Astrocyte of the cerebellum (primary cell): ENCODE measurements around the gene IFNAR1.
"Not testable (repeated sequence)": the region's sequence is repeated elsewhere in the genome, so short reads cannot be mapped to it uniquely, and the experiment has no call there.

ENCODE experiments used
- DNase-seq: peaks from one replicate; pipeline ENCODE4 v3.0.0-alpha.2; 2011; ENCODE audit warnings: low read depth
- H3K4me3 ChIP-seq: 2 replicates; pipeline ENCODE4 v1.5.1; 2011; ENCODE audit warnings: mild to moderate bottlenecking, low read depth, low read length, moderate library complexity
- in situ Hi-C: cut with HindIII; loops from 2 replicates; pipeline ENCODE4 v1.10.0; 2017; ENCODE audit warnings: low sequenced_read_pairs
- TF ChIP-seq, protein P1 (sequence below): IDR thresholded peaks from 2 replicates; pipeline ENCODE4 v1.5.1; 2012; ENCODE audit warnings: low read length, low read depth, moderate library complexity, mild to moderate bottlenecking; ENCODE audit errors: missing control alignments

Gene IFNAR1

DNA sequence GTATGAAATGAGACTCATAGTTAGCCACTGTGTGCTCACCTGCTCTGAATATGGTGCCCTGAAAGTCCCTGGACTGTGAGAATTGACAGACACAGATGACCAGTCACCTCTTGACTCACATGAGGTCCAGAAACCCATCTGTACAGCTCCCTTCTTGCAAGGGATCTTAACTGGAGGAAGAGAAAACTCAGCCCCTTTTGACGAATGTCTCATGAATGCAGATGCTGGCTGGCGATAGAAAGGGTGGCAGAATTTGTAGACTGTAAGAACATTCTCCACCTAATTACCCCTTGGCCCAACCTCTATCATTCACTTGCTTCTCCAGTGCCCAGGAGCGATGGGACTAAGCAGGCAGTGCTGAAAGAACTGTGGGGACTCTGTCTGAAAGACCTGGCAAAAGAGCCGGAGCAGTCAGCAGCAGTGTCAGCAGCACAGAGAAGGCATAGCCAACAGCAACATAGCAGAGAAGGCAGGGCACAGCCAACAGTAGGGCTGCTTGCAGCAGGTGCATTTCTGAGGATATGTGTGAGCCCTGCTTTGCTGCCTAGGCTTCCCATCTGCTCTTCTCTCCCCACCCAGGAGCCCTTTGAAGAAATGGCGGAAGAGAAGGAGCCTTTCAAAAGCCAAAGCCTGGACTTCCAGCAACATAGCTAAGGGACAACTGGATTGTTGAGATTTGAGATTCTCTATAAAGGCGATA, 52.6 kb downstream of the IFNAR1 start:
- no peak overlapping the region for H3K4me3 ChIP-seq
- TF ChIP-seq, protein P1, sequence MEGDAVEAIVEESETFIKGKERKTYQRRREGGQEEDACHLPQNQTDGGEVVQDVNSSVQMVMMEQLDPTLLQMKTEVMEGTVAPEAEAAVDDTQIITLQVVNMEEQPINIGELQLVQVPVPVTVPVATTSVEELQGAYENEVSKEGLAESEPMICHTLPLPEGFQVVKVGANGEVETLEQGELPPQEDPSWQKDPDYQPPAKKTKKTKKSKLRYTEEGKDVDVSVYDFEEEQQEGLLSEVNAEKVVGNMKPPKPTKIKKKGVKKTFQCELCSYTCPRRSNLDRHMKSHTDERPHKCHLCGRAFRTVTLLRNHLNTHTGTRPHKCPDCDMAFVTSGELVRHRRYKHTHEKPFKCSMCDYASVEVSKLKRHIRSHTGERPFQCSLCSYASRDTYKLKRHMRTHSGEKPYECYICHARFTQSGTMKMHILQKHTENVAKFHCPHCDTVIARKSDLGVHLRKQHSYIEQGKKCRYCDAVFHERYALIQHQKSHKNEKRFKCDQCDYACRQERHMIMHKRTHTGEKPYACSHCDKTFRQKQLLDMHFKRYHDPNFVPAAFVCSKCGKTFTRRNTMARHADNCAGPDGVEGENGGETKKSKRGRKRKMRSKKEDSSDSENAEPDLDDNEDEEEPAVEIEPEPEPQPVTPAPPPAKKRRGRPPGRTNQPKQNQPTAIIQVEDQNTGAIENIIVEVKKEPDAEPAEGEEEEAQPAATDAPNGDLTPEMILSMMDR = no peak
- DNase-seq = no peak
- in situ Hi-C loops = no loop called here

DNA sequence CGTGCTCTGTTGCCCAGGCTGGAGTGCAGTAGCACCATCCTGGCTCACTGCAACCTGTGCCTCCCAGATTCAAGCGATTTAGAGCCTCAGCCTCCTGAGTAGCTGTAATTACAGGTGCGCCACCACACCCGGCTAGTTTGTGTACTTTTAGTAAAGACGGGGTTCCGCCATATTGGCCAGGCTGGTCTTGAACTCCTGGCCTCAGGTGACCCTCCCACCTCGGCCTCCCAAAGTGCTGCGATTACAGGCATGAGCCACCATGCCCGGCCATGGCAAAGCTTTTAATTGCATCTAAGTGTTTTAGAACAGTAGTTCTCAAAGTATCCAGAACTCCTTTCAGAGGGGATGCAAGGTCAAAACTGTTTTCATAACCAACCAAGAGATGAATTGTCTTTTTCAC, 53.3 kb downstream of the IFNAR1 start:
- in situ Hi-C loops = no loop called here
- TF ChIP-seq, protein P1 = no peak
- H3K4me3 ChIP-seq = no peak overlapping the region
- no peak for DNase-seq

DNA sequence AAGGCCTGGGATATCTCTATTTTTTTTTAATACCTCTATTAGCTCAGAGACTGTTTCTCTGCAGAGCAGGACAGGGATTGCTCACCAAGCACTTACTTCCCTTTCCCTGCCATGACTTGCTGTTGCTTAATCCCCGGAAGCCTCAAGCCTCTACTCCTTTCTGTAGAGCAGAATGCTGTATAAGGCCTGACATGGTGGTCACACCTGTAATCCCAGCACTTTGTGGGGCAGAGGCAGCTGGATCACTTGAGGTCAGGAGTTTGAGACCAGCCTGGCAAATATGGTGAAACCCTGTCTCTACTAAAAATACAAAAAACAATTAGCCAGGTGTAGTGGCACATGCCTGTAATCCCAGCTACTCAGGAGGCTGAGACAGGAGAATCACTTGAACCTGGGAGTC, 55.2 kb downstream of the IFNAR1 start:
- in situ Hi-C loops, H3K4me3 ChIP-seq, DNase-seq: not testable (repeated sequence)

DNA sequence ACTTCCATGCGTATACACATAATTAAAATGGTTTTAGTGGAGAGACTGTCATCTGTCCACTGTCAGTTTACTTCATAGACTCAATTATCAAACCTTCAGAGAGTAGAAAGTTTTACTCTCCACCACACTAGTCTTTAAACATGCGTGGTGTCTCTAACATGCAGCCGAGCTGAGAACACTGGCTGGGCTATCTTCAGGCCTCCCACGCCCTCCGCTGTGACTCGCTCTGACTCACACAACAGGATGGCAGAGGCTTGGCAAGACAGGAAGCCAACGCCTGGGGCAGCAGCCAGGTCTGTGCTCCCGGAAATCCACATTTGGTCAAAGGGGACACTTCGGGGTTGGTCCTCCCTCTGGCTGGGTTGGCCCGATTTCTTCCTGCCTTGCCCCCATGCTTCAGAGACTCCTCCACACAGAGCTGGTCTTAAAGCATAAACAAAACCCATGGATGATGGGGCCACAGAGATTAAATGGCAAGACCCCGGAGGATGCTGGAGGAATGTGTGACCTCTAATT, 55.8 kb downstream of the IFNAR1 start:
- TF ChIP-seq, protein P1 = no peak
- in situ Hi-C loops = no loop called here
- H3K4me3 ChIP-seq = no peak overlapping the region

DNA sequence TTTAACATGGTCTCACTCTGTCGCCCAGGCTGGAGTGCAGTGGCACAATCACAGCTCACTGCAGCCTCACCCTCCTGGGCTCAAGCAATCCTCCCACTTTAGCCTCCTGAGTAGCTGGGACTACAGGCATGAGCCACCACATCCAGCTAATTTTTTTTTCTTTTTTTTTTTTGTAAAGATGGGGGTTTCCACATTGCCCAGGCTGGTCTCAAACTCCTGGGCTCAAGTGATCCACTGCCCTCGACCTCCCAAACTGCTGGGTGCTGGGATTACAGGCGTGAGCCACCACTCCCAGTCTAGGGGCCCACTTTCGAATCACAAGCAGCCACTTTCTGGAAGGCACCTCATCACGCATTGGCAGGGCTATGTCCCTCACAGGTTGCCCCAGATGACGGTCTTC, 56.6 kb downstream of the IFNAR1 start:
- DNase-seq, in situ Hi-C loops, H3K4me3 ChIP-seq: not testable (repeated sequence)

More for the DNA sequence above, 55.8 kb downstream of the IFNAR1 start:
- peak; percentile 76 for DNase-seq

DNA sequence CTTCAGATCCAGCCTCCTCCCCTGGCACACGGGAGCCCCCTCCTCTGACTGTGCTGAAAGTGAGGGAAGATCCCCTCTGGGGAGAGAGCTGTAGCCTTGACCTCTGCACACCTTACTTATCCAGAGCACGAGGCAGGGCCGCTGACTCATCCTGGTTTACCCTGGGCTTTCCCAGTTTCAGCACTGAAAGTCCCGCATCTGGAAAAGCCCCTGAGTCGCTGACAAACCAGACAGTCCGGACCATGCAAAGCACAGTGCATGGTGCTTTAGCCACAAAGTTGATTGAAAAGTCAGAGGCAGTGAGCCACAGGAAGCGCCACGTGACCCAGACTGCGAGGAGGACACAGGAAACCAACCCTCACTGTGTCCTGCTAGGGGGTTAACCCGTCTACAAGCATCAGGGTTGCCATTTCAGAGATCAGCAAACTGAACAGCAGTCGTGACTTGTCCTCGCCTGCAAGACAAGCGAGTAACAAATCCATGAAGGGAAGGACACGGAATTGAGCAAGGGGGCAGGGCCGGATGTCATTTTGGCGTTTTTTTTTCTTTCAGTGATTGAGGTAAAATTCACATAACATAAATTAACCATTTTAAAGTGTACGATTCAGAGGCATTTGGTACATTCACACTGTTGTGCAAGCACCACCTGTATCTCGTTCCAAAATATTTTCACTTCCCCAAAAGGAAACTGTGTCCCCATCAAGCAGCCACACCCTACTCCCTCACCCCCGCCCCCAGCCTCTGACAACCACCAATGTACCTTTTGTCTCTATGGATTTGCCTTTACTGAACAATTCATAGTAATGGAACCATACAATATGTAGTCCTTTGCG, 58.5 kb downstream of the IFNAR1 start:
- TF ChIP-seq, protein P1 = no peak
- H3K4me3 ChIP-seq = no peak overlapping the region
- no peak for DNase-seq
- in situ Hi-C loops = no loop called here

DNA sequence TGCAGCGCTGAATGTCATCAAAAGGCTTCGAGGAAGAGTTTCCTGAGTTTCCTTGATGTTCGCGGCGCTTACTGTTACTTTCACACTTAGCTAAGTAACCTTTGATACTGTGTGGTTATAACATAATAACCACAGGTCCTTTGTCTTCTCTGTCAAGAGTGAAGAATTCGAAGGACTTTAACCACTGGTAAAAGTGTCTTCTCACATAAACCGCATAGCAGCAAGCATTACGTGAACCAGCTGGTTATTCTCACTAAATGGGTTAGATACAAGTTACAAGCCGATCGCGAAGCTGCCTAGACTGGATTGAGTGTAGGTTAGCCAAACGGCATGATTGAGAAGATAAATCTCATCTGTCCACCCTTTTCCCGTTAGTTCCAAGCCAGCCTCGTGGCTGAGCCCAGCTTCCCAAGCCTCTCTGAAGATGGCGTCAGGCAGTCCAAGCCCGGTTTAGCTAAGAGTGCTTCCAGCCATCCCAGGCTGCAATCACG, 60.1 kb downstream of the IFNAR1 start:
- TF ChIP-seq, protein P1 = no peak
- no peak overlapping the region for H3K4me3 ChIP-seq
- no peak for DNase-seq
- in situ Hi-C loops = no loop called here
